Measurements from ENCODE around the gene KCNC1.

Gene KCNC1

GRCh38 chr11:17736930-17737817, 2.6 kb downstream of the KCNC1 start:
- no peak for DNase-seq (ENCODE audit: low spot score)

- DNase-seq (ENCODE audit: low spot score): no peak
Measured at GRCh38 chr11:17738151-17738973, 3.8 kb downstream of the KCNC1 start.

- DNase-seq (ENCODE audit: low spot score): no peak
Measured at GRCh38 chr11:17739945-17740338, 5.4 kb downstream of the KCNC1 start.

- DNase-seq (ENCODE audit: low spot score): no peak
Measured at GRCh38 chr11:17740649-17741235, 6.2 kb downstream of the KCNC1 start.

- no peak for DNase-seq (ENCODE audit: low spot score)
Measured at GRCh38 chr11:17741487-17741886, 6.9 kb downstream of the KCNC1 start.

GRCh38 chr11:17742019-17742418, 7.4 kb downstream of the KCNC1 start:
- DNase-seq (ENCODE audit: low spot score): no peak

GRCh38 chr11:17743026-17743807, 8.6 kb downstream of the KCNC1 start:
- DNase-seq (ENCODE audit: low spot score): no peak

- DNase-seq (ENCODE audit: low spot score): no peak
Measured at GRCh38 chr11:17743808-17744119, 9.2 kb downstream of the KCNC1 start.

- DNase-seq (ENCODE audit: low spot score): no peak
Measured at GRCh38 chr11:17744151-17744940, 9.8 kb downstream of the KCNC1 start.

- DNase-seq (ENCODE audit: low spot score): no peak
Measured at GRCh38 chr11:17745023-17745772, 10.6 kb downstream of the KCNC1 start.

- DNase-seq (ENCODE audit: low spot score): no peak
Measured at GRCh38 chr11:17746096-17746495, 11.5 kb downstream of the KCNC1 start.

- DNase-seq (ENCODE audit: low spot score): no peak
Measured at GRCh38 chr11:17747131-17747955, 12.8 kb downstream of the KCNC1 start.

- DNase-seq (ENCODE audit: low spot score): no peak
Measured at GRCh38 chr11:17748044-17748443, 13.5 kb downstream of the KCNC1 start.

GRCh38 chr11:17748761-17749721, 14.5 kb downstream of the KCNC1 start:
- DNase-seq (ENCODE audit: low spot score): no peak

GRCh38 chr11:17750013-17750800, 15.6 kb downstream of the KCNC1 start:
- no peak for DNase-seq (ENCODE audit: low spot score)

GRCh38 chr11:17750801-17751165, 16.2 kb downstream of the KCNC1 start:
- DNase-seq (ENCODE audit: low spot score): no peak

- DNase-seq (ENCODE audit: low spot score): no peak
Measured at GRCh38 chr11:17751558-17751957, 17.0 kb downstream of the KCNC1 start.

GRCh38 chr11:17752144-17752543, 17.6 kb downstream of the KCNC1 start:
- DNase-seq (ENCODE audit: low spot score): no peak

Data from NAMALWA (cell line).